Measurements from ENCODE around the gene SEMA3C. TPM values are rescaled to one million over a fixed set of nuclear protein-coding genes. Genes with fewer than 3 reads are reported as not detected.

The SEMA3C gene
- total and polyA plus RNA-seq, 5 donors from 2014 or later: 1.2 TPM; not detected in 4

DNA sequence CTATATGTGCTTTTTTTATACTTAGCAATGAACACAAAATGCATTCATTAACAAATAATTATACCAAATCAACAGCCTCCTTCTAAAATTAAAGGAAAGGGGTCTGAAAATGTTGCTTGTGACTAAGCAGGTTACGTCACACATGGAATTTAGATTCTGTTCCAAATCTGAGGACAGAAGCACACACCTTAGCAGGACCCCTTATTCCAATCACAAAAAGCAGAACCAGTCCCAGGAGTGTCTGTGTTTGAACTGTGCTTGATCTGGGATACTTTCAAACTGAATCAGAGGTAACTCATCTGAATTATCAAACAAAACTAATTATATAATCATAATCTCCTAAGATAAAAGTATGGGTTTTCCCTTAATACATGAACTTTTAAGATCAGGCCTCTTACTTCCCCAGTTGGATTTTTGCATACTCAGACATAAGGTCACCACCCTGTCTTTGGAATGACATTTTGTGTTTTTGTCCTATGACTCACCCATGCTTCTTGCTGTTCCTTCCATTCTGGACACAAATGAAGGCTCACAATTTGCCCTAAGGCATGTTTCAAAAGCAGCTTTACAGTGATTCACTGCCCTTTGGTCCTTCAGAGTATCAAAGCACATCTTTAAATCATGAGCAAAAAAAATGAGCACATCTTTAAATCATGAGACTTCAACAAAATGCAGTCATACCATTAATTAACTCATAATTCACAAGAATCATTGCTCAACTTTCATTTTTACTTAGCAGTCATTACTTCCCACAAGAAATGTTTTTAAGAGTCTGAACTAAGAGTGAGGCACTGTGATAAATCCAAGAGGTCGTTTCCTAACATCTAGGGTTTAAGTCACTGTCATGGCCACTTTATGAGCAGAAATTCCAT is 35.5 kb downstream of the SEMA3C start:
- no peak overlapping the region for H3K4me3 Mint-ChIP-seq
- peaks cover 0 to 20% (median 4%) of the 10 kb centered on the region in 7 donors for H3K9me3 Mint-ChIP-seq
- no peaks in the 10 kb centered on the region for H3K36me3 ChIP-seq (ENCODE audit: control insufficient read depth, insufficient read depth, low read length)
- ATAC-seq (ENCODE audit: low read depth in 2 of 2): peak in 1 of 2 donors; percentile 35
- no peaks in the 10 kb centered on the region for H3K4me1 ChIP-seq (ENCODE audit: control insufficient read depth, insufficient read depth, low read length, poor library complexity, severe bottlenecking)
- H3K27me3 Mint-ChIP-seq: no peaks in the 10 kb centered on the region
- no peak for DNase-seq
- no peaks in the 10 kb centered on the region for H3K4me1 Mint-ChIP-seq
- no peaks in the 10 kb centered on the region for H3K36me3 Mint-ChIP-seq
- no peak overlapping the region for H3K27ac ChIP-seq (ENCODE audit: insufficient read depth, low read length, poor library complexity, severe bottlenecking)
- no peak overlapping the region for H3K4me3 ChIP-seq (ENCODE audit: low read depth, low read length)
- H3K27ac Mint-ChIP-seq: no peak overlapping the region
- H3K27me3 ChIP-seq (ENCODE audit: control insufficient read depth, insufficient read depth, low read length): no peaks in the 10 kb centered on the region
- no peaks in the 10 kb centered on the region for H3K9me3 ChIP-seq (ENCODE audit: control insufficient read depth in 2 of 2, low read length in 2 of 2)

GRCh38 chr7:80882213-80882801 is 36.5 kb downstream of the SEMA3C start:
- peaks cover 0 to 20% (median 4%) of the 10 kb centered on the region in 7 donors for H3K9me3 Mint-ChIP-seq
- no peak overlapping the region for H3K4me3 Mint-ChIP-seq
- no peaks in the 10 kb centered on the region for H3K4me1 Mint-ChIP-seq

GRCh38 chr7:80881351-80881900 is 37.4 kb downstream of the SEMA3C start:
- Histone ChIP-seq H3K36me3 (ENCODE audit: control insufficient read depth, insufficient read depth, low read length) (no peaks in the 10 kb centered on the region), H3K27ac (ENCODE audit: insufficient read depth, low read length, poor library complexity, severe bottlenecking) (no peak overlapping the region), H3K4me1 (ENCODE audit: control insufficient read depth, insufficient read depth, low read length, poor library complexity, severe bottlenecking) (no peaks in the 10 kb centered on the region), H3K27me3 (ENCODE audit: control insufficient read depth, insufficient read depth, low read length) (no peaks in the 10 kb centered on the region), H3K4me3 (ENCODE audit: low read depth, low read length) (no peak overlapping the region), H3K9me3 (ENCODE audit: control insufficient read depth in 2 of 2, low read length in 2 of 2) (peaks cover 0 to 5% of the 10 kb centered on the region in 2 experiments)
- DNase-seq (no peak), ATAC-seq (ENCODE audit: low read depth in 2 of 2) (no peak)
- no peaks in the 10 kb centered on the region for H3K4me1 Mint-ChIP-seq
- no peak overlapping the region for H3K27ac Mint-ChIP-seq
- H3K9me3 Mint-ChIP-seq: peaks cover 0 to 20% (median 6%) of the 10 kb centered on the region in 7 donors
- H3K27me3 Mint-ChIP-seq: no peaks in the 10 kb centered on the region
- no peak overlapping the region for H3K4me3 Mint-ChIP-seq
- H3K36me3 Mint-ChIP-seq: no peaks in the 10 kb centered on the region

More at GRCh38 chr7:80882213-80882801, 36.5 kb downstream of the SEMA3C start:
- H3K36me3 ChIP-seq (ENCODE audit: control insufficient read depth, insufficient read depth, low read length): no peaks in the 10 kb centered on the region
- no peaks in the 10 kb centered on the region for H3K9me3 ChIP-seq (ENCODE audit: control insufficient read depth in 2 of 2, low read length in 2 of 2)
- no peak overlapping the region for H3K27ac ChIP-seq (ENCODE audit: insufficient read depth, low read length, poor library complexity, severe bottlenecking)
- Mint-ChIP-seq H3K27me3 (no peaks in the 10 kb centered on the region), H3K27ac (no peak overlapping the region), H3K36me3 (no peaks in the 10 kb centered on the region)
- H3K27me3 ChIP-seq (ENCODE audit: control insufficient read depth, insufficient read depth, low read length): no peaks in the 10 kb centered on the region
- DNase-seq (no peak), ATAC-seq (ENCODE audit: low read depth in 2 of 2) (no peak)
- no peak overlapping the region for H3K4me3 ChIP-seq (ENCODE audit: low read depth, low read length)
- H3K4me1 ChIP-seq (ENCODE audit: control insufficient read depth, insufficient read depth, low read length, poor library complexity, severe bottlenecking): no peaks in the 10 kb centered on the region

GRCh38 chr7:80879849-80880248 is 39.0 kb downstream of the SEMA3C start:
- Mint-ChIP-seq H3K27me3 (no peaks in the 10 kb centered on the region), H3K36me3 (no peaks in the 10 kb centered on the region), H3K4me1 (no peaks in the 10 kb centered on the region), H3K4me3 (no peak overlapping the region), H3K9me3 (peaks cover 0 to 20% (median 8%) of the 10 kb centered on the region in 7 donors), H3K27ac (no peak overlapping the region)
- H3K27ac ChIP-seq (ENCODE audit: insufficient read depth, low read length, poor library complexity, severe bottlenecking): no peak overlapping the region
- no peaks in the 10 kb centered on the region for H3K27me3 ChIP-seq (ENCODE audit: control insufficient read depth, insufficient read depth, low read length)
- H3K4me1 ChIP-seq (ENCODE audit: control insufficient read depth, insufficient read depth, low read length, poor library complexity, severe bottlenecking): no peaks in the 10 kb centered on the region
- ATAC-seq (ENCODE audit: low read depth in 2 of 2): no peak
- no peak for DNase-seq
- H3K36me3 ChIP-seq (ENCODE audit: control insufficient read depth, insufficient read depth, low read length): no peaks in the 10 kb centered on the region
- H3K4me3 ChIP-seq (ENCODE audit: low read depth, low read length): no peak overlapping the region
- peaks cover 0 to 9% of the 10 kb centered on the region in 2 experiments for H3K9me3 ChIP-seq (ENCODE audit: control insufficient read depth in 2 of 2, low read length in 2 of 2)

DNA sequence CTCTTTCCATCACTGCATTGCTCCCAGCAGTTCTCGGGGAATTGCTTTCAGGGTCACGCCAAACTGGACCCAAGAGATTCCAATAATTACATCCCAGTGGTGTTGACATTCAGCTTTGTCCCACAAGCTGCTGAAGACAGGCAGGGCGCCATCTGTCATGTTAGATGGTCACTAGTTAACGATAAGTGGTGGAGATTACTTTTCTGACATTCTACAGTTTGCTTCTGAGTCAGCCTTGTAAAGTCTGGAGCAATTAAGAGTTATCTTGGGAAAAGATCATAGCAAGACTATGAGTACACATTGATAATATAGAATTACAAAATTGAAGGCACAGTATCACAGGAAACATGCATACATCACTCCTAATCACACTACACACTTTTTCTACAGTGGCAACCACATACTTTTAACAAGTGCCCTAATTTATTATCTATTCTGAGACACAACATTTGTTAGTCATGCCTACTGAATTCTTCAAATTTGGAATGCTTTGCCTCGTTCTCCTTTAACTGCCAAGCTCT is 41.9 kb downstream of the SEMA3C start:
- DNase-seq: no peak
- Mint-ChIP-seq H3K4me3 (no peak overlapping the region), H3K36me3 (no peaks in the 10 kb centered on the region), H3K9me3 (peaks cover 0 to 21% (median 8%) of the 10 kb centered on the region in 7 donors), H3K4me1 (no peaks in the 10 kb centered on the region), H3K27ac (no peak overlapping the region), H3K27me3 (no peaks in the 10 kb centered on the region)
- no peak overlapping the region for H3K4me3 ChIP-seq (ENCODE audit: low read depth, low read length)
- H3K27ac ChIP-seq (ENCODE audit: insufficient read depth, low read length, poor library complexity, severe bottlenecking): no peak overlapping the region
- no peaks in the 10 kb centered on the region for H3K4me1 ChIP-seq (ENCODE audit: control insufficient read depth, insufficient read depth, low read length, poor library complexity, severe bottlenecking)
- ATAC-seq (ENCODE audit: low read depth in 2 of 2): no peak
- H3K27me3 ChIP-seq (ENCODE audit: control insufficient read depth, insufficient read depth, low read length): no peaks in the 10 kb centered on the region
- H3K9me3 ChIP-seq (ENCODE audit: control insufficient read depth in 2 of 2, low read length in 2 of 2): peaks cover 0 to 9% of the 10 kb centered on the region in 2 experiments
- H3K36me3 ChIP-seq (ENCODE audit: control insufficient read depth, insufficient read depth, low read length): no peaks in the 10 kb centered on the region

DNA sequence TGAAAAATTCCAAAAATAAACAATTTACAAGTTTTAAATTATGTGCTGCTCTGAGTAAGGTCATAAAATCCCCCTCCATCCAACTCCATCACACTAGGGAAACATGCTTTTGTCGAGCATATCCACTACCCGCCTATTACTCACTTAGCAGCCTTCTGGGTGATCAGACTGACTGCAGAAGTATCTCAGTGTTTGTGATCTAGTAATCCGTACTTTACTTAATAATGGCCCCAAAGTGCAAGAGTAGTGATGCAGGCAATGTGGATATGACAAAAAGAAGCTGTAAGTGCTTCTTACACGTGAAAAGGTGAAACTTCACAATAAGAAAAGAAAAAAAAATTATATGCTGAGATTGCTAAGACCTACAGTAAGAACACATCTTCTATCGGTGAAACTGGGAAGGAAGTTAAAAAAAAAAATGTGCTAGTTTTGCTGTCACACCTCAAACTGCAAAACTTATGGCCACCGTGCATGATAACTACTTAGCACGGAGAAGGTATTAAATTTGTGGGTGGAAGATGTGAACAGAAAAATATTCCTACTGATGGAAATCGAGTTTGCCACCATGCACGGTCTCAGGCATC is 43.2 kb downstream of the SEMA3C start:
- Mint-ChIP-seq H3K27ac (no peak overlapping the region), H3K4me3 (no peak overlapping the region), H3K4me1 (no peaks in the 10 kb centered on the region), H3K36me3 (no peaks in the 10 kb centered on the region), H3K9me3 (peaks cover 0 to 16% (median 11%) of the 10 kb centered on the region in 7 donors), H3K27me3 (no peaks in the 10 kb centered on the region)
- ATAC-seq (ENCODE audit: low read depth in 2 of 2) (no peak), DNase-seq (no peak)
- no peaks in the 10 kb centered on the region for H3K27me3 ChIP-seq (ENCODE audit: control insufficient read depth, insufficient read depth, low read length)
- H3K27ac ChIP-seq (ENCODE audit: insufficient read depth, low read length, poor library complexity, severe bottlenecking): no peak overlapping the region
- H3K36me3 ChIP-seq (ENCODE audit: control insufficient read depth, insufficient read depth, low read length): no peaks in the 10 kb centered on the region
- no peaks in the 10 kb centered on the region for H3K4me1 ChIP-seq (ENCODE audit: control insufficient read depth, insufficient read depth, low read length, poor library complexity, severe bottlenecking)
- no peak overlapping the region for H3K4me3 ChIP-seq (ENCODE audit: low read depth, low read length)
- peaks cover 0 to 9% of the 10 kb centered on the region in 2 experiments for H3K9me3 ChIP-seq (ENCODE audit: control insufficient read depth in 2 of 2, low read length in 2 of 2)

- no peak for DNase-seq
- Histone ChIP-seq H3K27ac (ENCODE audit: insufficient read depth, low read length, poor library complexity, severe bottlenecking) (no peak overlapping the region), H3K4me1 (ENCODE audit: control insufficient read depth, insufficient read depth, low read length, poor library complexity, severe bottlenecking) (no peaks in the 10 kb centered on the region), H3K36me3 (ENCODE audit: control insufficient read depth, insufficient read depth, low read length) (no peaks in the 10 kb centered on the region), H3K4me3 (ENCODE audit: low read depth, low read length) (no peak overlapping the region), H3K9me3 (ENCODE audit: control insufficient read depth in 2 of 2, low read length in 2 of 2) (peaks cover 2 to 9% of the 10 kb centered on the region in 2 experiments), H3K27me3 (ENCODE audit: control insufficient read depth, insufficient read depth, low read length) (no peaks in the 10 kb centered on the region)
- Mint-ChIP-seq H3K36me3 (no peaks in the 10 kb centered on the region), H3K27ac (peak overlapping the region in 1 of 3 donors; percentile 14), H3K27me3 (no peaks in the 10 kb centered on the region), H3K4me1 (no peaks in the 10 kb centered on the region), H3K4me3 (no peak overlapping the region), H3K9me3 (peaks cover 0 to 21% (median 6%) of the 10 kb centered on the region in 7 donors)
- ATAC-seq (ENCODE audit: low read depth in 2 of 2): no peak
These were observed 45.7 kb downstream of the SEMA3C start for GRCh38 chr7:80873140-80873539.
